HG03575 (cell line): ENCODE results near the gene MT1HL1.

Experiments used
- ATAC-seq: cut with Tn5 transposase; IDR thresholded peaks from one replicate; pipeline ENCODE4 v1.9.1; 2021; ENCODE audit not compliant: unreplicated experiment, insufficient number of reproducible peaks, low FRiP score; ENCODE audit errors: extremely low read depth

The MT1HL1 gene

DNA sequence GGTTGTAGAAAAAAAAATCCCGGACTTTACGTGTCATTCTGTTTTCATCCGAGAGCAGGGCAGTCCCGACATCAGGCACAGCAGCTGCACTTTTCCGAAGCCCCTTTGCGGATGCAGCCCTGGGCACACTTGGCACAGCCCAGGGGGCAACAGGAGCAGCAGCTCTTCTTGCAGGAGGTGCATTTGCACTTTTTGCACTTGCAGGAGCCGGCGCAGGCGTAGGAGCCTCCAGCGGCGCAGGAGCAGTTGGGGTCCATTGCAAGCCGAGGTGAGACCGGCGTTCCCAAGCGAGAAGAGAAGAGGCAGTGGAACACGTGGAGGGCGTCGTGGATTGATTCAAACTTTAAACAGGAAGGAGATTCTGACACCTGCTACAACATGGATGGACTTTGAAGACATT lies at the start of gene MT1HL1:
TSS of gene MT1HL1 (minus strand) at position 326 of the 400 bp plus-strand sequence. CDS start at position 257, 69 bp downstream.
- no peak for ATAC-seq

DNA sequence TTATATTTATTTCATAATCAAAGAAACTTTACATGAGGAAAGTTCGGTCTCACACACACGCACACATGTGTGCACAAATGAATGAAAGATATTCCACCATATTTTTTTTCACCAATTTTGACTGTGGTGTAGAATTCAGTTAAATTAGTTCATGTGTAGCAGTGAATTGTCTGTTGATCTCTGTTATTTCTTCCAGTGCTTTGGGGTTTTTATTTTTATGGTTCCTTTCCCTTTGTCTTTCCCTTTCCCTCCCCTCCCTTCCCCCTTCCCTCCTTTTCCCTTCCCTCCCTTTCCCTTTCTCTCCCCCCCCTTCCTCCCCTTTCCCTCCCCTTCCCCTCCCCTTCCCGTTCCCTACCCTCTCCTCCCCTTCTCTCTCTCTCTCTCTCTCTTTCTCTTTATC lies 46.7 kb upstream of the MT1HL1 start:
- no peak for ATAC-seq

DNA sequence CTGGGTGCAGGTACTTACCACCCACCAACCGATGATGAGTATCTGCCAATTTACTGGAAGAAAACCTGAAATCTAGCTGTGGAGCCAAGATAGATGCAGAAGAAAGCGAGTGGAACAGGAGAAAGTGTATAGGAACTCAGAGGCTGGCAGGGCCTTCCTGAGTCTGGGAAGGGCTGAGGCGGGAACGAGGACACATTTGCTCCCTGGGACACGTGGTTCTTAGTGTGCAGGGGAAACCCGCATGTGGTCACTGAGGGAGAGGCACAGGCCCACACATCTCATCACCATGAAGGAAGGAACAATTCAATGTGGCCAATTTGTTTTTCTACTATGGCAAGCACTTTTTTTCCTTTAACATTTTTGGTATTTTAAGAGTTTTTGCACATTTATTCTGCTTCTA lies 45.9 kb upstream of the MT1HL1 start:
- ATAC-seq, result no peak

DNA sequence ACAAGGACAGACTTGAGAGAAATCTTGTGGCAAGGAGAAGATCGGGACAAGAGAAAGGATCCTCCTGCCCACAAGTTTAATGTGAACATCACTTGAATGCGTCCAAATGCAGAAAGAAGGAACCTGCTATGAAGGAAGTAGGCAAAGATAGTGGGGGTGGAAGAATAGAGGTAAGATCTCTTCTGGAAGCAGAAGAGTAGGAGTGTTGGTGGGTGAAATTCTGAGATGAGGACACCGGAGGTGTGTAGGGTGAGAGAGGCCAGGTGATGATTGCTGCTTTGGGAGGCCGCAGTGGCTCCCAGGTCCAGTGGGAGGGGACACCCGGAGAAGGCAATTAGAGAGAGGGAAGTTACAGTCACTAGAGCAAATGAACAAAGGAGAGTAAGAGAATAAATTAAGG lies 44.6 kb upstream of the MT1HL1 start:
- no peak for ATAC-seq

DNA sequence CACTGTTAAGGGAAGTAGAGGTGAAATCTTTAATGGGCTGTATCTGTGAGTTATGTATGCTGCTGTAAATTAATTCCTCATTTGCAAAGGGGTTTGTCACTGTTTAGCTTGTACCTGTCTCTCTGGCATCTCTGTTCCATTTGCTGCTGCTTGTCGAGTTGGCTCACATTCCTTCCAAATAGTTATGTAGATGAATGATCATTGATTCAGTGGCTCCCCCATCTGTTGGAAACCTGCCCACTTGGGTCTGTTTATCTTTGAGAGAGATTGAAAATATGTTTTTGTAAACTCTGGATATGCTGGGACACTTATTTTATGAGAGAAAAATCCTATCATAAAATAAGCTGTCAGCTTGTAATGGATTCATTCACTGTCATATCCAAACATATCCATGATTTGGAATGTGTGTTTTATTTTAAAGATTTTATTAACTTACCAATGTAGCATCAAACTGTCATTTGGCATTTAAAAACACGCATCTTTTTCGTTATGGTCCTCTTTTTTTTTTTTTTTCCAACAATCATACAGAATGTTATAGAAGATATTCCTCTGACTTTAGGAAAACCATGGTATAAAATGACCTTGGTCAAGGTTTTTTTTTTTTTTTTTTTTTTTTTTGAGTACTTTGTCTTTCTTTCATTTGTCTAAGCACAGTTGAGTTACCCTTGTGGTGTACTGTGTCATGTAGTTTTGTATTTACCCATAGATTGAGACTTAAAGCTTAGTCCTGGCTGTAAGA lies 41.2 kb upstream of the MT1HL1 start:
- ATAC-seq, result no peak

DNA sequence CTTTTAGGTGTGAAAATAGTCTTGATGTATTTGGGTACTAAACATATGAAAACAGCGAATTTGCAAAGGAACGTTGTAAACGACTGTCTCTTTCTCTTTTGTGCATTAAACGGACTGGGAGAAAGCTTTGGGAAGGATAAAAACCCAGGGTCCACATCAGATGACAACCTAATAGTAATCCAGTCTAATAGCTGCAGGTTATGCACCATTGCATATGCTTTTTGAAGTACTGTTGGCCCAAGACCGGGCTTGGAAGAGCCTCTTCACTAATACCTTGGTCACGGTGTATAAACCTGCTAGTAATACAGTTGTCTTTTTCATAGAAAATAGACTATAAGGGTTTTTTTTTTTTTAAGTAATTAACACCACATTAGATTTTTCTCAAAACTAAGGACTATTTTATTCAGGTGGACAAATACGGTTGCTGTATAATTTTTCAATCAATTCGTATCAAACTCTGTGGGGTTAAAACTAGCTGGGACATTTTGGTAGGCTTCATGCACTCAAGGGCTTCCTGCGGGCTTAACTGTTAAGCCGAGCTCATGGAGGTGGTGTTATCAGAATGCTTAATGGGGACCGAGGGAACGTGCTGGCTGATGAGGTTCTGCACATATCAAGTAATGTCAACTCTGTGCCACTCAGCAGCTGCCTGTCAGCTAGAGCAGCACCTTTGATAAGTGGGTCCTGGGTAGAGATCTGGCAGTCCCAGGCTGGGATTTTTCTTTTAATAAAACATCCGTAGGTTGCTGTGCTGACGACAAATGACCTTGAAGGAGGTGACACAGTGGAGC lies 39.8 kb upstream of the MT1HL1 start:
- ATAC-seq, result no peak

DNA sequence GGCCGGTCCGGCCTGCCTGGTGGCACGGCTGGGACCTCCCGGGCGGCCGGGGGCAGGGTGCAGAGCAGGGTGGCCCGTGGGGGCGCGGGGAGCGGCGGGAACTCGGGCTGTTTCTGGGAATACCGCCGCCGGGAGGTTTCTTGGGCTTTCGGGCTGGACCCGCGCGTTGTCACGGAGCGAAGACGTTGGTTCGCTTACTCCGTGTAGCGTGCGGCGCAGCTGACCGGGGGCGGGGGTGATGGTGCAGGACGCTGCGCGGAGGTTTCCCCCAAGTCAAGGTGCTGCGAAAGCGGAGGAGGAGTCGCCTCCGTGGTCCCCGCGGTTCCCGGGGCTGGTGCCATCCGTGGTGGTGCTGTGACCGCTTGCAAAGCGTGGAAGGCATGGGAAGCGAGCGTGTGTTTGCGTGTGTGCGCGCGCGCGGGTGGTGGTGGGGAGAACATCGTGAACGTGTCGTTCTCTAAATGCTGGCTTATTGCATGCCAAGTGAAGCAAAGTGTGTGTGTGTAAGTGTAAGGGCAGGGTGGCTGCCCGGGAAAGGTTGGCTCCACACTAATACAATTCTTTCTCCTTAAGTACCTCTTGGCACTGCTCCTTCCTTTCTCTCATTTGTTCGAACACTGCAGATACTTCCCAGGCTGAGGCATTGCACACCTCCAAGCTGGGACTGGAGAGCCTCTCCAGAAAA lies 38.8 kb upstream of the MT1HL1 start:
- no peak for ATAC-seq

DNA sequence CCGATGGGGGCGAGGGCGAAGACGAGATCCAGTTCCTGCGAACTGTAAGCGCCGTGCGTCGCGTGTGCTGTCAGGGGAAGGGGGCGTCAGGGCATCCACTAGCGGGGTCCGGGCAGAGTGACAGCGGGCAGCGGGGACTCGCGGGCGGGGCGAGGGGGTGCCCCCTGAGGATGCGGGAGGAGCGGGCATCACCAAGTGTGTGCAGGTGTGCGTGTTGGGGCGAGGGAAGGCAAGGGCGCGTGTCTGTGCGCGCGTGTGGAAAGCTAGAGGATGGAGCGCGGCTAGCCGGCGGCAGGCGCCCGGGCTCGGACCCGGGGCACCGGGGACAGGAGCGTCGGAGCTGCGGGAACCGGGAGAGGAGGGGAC lies 38.3 kb upstream of the MT1HL1 start:
- no peak for ATAC-seq

DNA sequence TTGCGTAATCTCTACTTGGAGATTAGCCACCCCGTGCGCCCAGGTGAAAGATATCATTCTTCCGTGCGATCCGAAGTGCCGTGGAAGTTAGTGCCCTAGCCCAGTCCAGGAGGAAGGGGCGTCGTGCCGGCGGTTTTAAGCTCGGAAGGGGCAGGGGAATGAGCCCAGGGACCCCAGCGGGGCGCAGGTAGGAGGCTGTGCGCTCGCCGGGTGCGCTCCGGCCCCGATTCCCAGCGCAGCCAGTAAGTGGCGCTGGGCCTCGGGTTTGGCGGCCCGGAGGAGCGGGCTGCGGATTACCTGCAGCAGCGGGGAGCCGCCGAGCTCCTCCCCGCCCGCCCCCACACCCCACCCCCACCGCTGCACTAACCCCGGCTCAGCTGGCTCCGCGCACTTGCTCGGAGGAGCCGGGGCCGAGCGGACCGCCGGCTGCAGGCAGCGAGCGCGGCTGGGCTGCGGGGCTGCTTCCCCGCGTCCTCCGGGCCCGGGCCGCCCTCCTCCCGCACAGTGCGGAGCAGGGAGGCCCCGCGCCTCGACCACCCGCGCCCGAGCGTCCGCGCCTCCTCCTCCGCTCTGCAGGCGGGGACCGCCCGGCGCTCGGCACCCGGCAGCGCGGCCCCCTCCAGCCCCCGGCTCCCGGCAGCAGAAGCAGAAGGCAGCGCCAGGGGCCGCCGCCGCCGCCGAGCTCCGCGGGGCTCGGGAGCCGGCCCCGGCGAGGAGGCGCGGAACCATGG lies 37.7 kb upstream of the MT1HL1 start, which contains the start of gene RYR2:
TSS of gene RYR2 (plus strand) at position 390 of the 731 bp plus-strand sequence. CDS start at position 728, 338 bp downstream.
- ATAC-seq, result no peak

DNA sequence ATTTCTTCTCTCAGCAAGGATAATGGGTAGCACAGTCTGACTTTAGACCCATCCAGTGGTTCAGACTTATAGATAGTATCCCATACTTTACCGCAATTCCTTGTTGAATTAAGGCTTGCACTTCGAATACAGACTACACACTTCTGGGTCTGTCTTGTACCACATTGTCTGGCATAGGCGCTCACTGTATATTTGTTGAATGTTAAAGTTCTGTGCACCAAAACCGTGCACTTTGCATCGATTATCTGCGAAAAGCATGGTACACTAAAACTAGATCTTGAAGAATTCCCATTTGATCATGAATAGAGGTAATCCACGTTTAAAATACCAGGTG lies 37.2 kb upstream of the MT1HL1 start:
- no peak for ATAC-seq

DNA sequence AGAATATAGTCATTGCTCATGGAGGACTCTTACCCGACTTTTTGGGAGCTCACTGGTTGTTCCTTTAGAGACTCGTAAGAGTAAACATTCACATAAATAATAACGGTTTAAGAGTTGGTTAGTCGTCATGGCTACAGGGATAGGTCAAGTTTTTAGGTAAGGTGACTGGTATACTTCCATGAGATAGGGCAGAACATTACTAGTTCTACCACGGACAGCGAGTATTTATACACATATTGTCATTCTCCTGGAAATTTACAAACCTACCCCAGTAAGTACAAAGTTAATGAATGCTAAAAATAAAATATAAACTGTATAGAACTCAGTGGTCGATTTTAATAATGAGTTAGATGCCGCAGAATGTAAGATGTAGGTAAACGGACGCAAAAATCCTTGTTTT lies 36.6 kb upstream of the MT1HL1 start:
- ATAC-seq, result no peak

DNA sequence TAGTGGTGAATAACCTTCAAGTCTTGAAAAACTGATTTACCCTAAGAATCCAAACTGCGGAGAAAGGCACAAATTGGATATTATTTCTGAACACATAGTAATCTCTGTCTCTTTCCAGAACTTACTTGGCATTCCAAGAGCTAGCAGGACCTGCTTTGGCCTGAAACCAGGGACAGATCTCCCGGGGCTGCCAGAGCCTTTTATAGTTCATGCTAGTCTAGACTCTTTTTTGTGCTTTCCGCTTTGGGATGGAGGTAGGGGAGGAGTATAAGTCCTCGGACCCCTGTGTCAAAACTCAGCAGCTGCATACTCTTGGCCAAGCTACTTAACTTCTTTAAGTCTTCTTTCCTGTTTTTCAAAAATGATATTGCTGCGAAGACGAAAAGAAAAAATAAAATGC lies 34.0 kb upstream of the MT1HL1 start:
- no peak for ATAC-seq

DNA sequence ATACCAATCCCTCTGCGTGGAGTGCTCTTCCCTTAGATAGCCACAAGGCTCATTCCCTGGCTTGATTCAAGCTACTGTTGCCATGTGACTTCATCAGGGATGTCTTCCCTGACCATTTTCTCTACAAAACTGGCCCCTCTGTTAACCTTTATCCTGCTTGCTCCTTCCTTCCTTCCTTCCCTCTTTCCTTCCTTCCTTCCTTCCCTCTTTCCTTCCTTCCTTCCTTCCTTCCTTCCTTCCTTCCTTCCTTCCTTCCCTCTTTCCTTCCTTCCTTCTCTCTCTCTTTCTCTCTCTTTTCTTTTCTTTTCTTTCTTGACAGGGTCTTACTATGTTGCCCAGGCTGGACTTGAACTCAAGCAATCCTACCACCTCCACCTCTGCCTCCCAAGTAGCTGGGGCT lies 31.5 kb upstream of the MT1HL1 start:
- no peak for ATAC-seq

DNA sequence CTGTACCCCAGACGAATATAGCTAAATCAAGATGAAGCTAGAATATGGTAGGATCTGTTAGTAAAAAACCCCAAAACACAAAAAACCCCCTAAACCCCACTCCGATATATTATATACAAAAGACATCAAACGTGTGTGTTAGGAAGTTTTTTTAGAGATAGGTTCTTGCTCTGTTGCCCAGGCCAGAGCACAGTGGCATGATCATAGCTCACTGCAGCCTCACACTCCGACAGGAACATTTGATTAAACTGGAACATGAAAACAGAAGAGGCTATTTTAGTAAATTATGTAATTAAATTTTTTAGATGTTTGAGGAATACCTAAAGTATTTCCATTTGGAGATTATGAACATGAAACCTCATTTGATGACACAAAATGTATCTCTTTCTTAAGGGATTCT lies 29.6 kb upstream of the MT1HL1 start:
- no peak for ATAC-seq

DNA sequence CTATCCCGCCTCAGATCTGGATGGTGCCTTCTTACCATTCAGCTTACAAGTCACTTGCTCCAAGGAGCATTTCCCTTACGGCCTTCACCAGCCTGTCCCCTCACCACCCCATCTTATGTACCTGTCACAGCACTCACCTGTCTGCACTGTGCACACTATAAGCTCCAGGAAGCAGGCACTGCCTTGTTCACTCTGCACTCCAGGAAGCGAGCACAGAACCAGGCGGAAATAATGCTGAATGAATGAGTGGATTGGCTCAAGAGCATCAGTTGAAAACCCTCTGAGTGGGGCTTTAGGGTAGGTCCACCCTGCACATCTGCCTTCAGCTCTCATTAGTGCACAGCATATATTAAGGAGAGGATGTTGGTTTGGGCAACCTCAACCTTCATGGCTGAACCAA lies 28.8 kb upstream of the MT1HL1 start:
- no peak for ATAC-seq

DNA sequence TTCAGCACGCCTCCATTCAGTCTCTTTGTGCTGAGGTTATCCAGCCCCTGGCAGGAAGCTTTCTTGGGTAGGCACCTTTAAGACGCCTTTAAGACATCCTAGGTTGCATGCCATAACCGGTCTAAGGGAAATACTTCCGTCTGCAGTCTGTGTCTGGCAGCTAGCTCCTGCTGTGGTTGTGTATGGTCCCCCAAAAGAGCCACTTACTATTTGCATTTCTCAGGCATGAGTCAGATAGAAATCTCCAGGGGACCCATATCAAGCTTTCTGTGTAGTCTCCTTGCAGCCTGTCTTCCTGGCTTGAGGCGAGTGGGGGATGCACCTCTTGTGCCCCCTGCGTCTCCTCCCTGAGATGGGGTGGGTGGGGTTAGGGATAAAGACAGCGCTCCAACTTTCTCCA lies 27.8 kb upstream of the MT1HL1 start:
- peak; percentile 96 for ATAC-seq

DNA sequence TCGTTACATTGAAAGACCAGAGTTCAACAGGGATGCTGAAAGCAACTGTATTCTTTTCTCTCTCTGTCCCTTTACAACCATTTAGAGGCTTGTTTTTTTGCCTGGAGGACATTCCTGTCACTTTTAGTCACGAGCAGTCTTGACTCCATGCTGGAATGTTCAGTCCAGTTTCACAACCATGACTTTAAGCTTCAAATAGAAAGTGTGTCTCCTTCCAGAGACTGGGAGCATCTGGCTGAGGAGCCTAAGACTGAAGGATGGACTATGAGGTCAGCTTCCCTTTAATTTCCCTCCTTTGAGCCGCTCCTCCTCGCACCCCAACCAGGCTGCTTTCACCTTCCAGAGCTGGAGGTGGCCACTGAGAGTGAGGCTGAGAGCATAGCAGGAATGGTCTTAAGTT lies 27.2 kb upstream of the MT1HL1 start:
- ATAC-seq, result no peak

DNA sequence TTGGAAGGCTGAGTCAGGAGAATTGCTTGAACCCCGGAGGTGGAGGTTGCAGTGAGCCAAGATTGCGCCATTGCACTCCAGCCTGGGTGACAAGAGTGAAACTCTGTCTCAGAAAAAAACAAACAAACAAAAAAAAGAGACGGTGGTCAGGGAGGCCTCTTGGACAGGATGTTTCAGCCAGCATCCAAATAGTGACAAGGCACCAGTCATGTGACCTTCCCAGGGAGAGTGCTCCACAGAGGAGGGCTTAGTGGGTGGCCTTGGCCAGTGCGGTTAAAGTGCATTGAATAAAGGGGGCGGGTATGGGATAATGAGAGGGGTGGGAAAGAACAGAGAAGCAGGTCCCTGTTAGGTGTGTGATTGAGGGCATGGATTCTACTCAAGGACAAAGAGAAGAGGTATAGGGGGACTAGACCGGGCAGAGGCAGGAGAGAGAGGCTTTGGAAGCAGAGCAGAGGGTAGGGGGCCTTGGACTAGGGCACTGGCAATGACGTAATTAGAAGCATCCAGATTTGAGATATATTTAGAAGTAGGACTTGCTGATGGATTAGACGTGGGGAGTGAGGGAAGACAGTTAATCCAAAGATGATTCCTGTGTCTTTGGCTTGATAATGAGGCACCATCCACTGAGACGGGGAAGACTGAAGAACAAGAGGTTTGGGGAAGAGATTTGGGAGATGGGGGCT lies 25.8 kb upstream of the MT1HL1 start:
- no peak for ATAC-seq

DNA sequence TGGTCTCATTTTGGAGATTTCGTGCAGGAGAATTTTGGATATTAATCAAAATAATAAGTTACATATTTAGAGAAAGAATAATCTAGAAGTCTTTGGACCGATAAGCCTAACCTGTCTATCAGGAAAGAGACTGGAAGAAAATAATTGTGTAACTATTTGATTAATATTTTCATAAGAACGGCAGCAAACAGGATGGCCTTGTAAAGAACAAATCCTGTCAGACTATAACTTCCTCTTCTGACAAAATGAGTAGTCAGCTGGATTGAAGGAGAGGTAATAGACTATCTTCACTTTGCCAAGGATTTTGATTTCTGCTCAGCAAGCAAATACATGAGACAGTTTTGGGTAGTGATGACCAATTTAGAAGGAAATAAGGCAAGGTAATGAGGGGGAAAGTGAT lies 25.0 kb upstream of the MT1HL1 start:
- ATAC-seq, result no peak
